22Rv1 (cell line): ENCODE measurements around the gene LRRC58.

ENCODE experiments used
- H3K27ac ChIP-seq: fragments of 450-650 bp; 2 replicates; pipeline ENCODE4 v1.5.1; 2017
- ZFX ChIP-seq: fragments of 450-650 bp; IDR thresholded peaks from 2 replicates; pipeline ENCODE4 v1.6.1; 2017; ENCODE audit warnings: antibody characterized with exemption, borderline replicate concordance
- TF ChIP-seq, protein P1 (sequence below): fragments of 450-650 bp; IDR thresholded peaks from 2 replicates; pipeline ENCODE4 v1.5.1; 2017; ENCODE audit warnings: mild to moderate bottlenecking

Gene LRRC58

DNA sequence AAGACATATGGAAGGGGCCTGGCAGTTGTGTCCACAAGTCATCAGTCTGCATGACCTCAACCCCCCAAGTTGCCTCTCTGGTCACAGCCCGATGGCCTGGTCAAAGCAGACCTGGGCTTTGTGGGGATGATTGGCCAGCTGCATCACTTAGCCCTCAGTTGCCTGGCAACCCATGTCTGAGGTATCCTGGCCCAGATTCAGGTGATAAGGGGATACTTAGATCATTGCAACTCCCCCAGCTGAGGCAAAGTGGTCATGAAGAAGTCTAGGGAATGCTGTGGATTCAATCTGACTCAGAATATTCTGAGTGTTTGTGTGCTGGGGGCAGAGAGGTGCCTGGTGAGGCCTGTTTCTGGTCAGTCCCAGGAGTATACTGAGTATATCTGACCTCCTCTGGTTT, 69.1 kb downstream of the LRRC58 start:
- TF ChIP-seq, protein P1, sequence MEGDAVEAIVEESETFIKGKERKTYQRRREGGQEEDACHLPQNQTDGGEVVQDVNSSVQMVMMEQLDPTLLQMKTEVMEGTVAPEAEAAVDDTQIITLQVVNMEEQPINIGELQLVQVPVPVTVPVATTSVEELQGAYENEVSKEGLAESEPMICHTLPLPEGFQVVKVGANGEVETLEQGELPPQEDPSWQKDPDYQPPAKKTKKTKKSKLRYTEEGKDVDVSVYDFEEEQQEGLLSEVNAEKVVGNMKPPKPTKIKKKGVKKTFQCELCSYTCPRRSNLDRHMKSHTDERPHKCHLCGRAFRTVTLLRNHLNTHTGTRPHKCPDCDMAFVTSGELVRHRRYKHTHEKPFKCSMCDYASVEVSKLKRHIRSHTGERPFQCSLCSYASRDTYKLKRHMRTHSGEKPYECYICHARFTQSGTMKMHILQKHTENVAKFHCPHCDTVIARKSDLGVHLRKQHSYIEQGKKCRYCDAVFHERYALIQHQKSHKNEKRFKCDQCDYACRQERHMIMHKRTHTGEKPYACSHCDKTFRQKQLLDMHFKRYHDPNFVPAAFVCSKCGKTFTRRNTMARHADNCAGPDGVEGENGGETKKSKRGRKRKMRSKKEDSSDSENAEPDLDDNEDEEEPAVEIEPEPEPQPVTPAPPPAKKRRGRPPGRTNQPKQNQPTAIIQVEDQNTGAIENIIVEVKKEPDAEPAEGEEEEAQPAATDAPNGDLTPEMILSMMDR, result no peak
- no peak for TF ChIP-seq ZFX
- no peak overlapping the region for H3K27ac ChIP-seq

- TF ChIP-seq, protein P1, result no peak
- TF ChIP-seq ZFX, result no peak
- H3K27ac ChIP-seq, result no peak overlapping the region
These were observed 72.4 kb downstream of the LRRC58 start for GRCh38 chr3:120276767-120277166.

DNA sequence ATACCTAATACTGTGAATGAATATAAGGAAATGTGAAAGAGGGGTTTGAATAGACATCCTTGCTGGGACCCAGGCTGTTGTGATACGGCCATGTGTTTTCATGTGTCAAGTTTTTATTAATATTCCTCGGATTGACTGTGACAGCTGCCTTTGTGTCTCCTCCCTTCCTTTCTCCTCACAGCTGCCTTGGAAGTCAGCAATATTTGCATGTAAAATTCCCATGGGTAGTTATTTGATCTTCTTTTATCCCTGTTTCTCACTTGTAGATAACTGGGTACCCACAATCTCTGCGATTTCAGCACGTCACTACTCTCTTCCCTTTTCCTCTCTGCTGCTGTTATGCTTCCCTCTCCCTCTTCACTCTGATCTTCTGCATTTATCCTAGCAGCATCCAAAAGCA, 73.5 kb downstream of the LRRC58 start:
- no peak overlapping the region for H3K27ac ChIP-seq
- no peak for TF ChIP-seq ZFX
- TF ChIP-seq, protein P1, result no peak

DNA sequence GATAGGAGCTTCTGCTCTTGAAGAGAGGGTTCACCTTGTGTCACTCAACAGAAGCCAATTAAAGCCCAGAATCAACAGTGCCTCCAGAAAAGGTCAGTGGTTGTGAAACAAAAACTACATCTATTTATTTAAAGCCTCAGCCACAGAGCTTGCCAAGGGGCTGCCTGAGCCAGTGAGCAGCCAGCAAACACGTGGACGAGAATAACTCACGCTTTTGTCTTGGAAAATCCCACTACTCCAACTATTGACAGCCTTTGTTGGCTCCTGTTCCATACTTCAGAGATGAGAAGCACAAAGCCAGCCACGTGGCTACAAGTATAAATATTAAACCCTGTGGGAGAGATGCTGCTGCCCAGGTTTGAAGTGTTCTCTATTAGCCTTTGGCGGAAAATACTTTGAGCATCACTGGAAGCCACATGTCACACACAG, 74.4 kb downstream of the LRRC58 start:
- TF ChIP-seq, protein P1, result no peak
- no peak for TF ChIP-seq ZFX
- H3K27ac ChIP-seq, result no peak overlapping the region
